Measurements from ENCODE around the gene HSD17B11.

Gene HSD17B11

GRCh38 chr4:87353592-87353991 is 37.4 kb downstream of the HSD17B11 start:
- TF ChIP-seq, protein P1, sequence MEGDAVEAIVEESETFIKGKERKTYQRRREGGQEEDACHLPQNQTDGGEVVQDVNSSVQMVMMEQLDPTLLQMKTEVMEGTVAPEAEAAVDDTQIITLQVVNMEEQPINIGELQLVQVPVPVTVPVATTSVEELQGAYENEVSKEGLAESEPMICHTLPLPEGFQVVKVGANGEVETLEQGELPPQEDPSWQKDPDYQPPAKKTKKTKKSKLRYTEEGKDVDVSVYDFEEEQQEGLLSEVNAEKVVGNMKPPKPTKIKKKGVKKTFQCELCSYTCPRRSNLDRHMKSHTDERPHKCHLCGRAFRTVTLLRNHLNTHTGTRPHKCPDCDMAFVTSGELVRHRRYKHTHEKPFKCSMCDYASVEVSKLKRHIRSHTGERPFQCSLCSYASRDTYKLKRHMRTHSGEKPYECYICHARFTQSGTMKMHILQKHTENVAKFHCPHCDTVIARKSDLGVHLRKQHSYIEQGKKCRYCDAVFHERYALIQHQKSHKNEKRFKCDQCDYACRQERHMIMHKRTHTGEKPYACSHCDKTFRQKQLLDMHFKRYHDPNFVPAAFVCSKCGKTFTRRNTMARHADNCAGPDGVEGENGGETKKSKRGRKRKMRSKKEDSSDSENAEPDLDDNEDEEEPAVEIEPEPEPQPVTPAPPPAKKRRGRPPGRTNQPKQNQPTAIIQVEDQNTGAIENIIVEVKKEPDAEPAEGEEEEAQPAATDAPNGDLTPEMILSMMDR (IDR thresholded peaks at IDR 0.05) = peak; percentile 72

DNA sequence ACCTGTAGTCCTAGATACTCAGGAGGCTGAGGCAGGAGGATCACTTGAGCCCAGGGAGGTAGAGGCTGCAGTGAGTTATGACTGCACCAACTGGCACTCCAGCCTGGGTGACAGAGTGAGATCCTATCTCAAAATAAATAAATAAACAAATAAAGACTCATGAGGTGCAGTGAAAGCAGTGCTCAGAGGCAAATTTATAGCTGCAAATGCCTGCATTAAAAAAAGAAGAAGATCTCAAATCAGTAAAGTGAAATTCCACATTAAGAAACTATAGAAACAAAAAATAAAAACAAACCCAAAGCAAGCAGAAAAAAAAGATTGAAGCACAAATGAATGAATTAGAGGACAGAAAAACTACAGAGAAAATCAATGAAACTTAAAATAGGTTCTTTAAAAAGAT is 45.8 kb downstream of the HSD17B11 start:
- TF ChIP-seq, protein P1 (IDR thresholded peaks at IDR 0.05) = no peak

DNA sequence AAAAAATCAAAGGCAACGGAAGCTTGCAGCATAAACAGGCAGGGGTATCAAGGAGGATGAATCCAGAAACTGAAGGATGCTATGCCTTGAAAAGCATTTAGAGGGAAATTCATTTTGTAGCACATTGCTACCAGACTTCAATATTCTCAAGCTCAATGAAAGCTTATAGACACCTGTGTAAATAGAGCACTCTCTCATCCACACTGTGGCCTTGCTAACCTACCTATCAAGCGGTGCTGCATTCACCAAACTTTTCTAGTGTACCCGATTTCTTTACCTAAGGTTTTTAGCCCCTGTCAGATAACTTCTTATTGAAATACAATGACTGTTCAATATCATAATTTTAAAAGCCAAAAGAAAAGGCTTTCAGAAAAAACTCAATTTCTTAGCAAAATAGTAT is 48.1 kb downstream of the HSD17B11 start:
- TF ChIP-seq, protein P1 (IDR thresholded peaks at IDR 0.05) = no peak

DNA sequence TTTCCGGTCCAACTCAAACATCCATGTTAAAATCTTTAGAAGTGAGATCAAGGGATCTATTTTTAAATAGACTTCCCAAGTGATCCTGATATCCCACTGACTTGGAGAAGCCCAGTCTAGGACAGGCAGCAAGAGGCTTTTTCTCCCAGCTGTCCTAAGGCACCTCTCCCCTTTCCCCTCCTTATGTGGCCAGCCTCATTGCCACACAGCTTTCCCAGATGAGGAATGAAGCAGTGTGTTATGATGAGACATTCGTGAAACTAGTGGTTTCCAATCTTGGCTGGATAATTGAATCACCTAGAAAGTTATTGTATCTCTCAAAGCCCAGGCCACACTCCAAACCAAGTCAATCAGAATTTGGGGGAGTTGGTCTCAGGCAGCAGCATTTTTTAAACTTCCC is 51.5 kb downstream of the HSD17B11 start:
- TF ChIP-seq, protein P1 (IDR thresholded peaks at IDR 0.05) = no peak

- TF ChIP-seq, protein P1 (IDR thresholded peaks at IDR 0.05) = no peak
These were observed 53.6 kb downstream of the HSD17B11 start for GRCh38 chr4:87337361-87337760.

GRCh38 chr4:87333267-87333666 is 57.7 kb downstream of the HSD17B11 start:
- TF ChIP-seq, protein P1 (IDR thresholded peaks at IDR 0.05) = no peak

GRCh38 chr4:87330761-87331160 is 60.2 kb downstream of the HSD17B11 start:
- TF ChIP-seq, protein P1 (IDR thresholded peaks at IDR 0.05) = no peak

DNA sequence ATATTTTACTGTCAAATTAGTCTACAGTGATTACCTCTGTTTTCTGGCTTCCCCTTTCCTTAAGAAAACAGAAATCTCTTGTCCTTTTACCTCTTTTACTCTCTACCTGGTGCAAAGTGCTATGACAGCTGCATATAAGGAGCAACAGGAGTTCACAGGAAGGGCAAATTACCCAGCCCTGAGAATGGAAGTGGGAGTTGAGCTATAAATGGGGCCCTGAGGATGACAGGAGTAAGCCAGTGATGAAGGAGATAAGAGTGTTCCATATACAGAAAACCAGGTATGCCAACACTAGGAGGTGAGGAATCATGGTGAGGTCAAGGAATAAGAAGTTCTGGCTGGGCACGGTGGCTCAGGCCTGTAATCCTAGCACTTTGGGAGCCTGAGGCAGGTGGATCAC is 63.9 kb downstream of the HSD17B11 start:
- TF ChIP-seq, protein P1 (IDR thresholded peaks at IDR 0.05) = no peak

Data from LNCAP (cell line).